HEK293 (cell line): ENCODE results near the gene HES3.

Source experiments
- CTCF ChIA-PET: fragments of 350-600 bp; formaldehyde crosslinking; extraction: SDS; loops from one replicate; lab custom pipeline; 2021; ENCODE audit warnings: antibody characterized with exemption; lab: Yijun Ruan, JAX
- POLR2A ChIA-PET: fragments of 300-600 bp; formaldehyde crosslinking; extraction: SDS; loops from one replicate; lab custom pipeline; 2020; ENCODE audit warnings: antibody characterized with exemption, inconsistent platforms; lab: Yijun Ruan, JAX
- H3K27ac ChIP-seq: fragments of 200-500 bp; sonication (Bioruptor generic); 2 replicates; pipeline ENCODE4 v1.5.1; 2014; ENCODE audit warnings: low read depth, low read length, control low read depth, inconsistent platforms; ENCODE audit errors: extremely low read depth
- H3K36me3 ChIP-seq, 2 experiments: fragments of 200-500 bp in 1 of 2; sonication (Bioruptor generic) in 1 of 2; 1 replicate in 1 of 2; 2 replicates in 1 of 2; pipeline ENCODE4 v1.5.1; 2014 to 2017; ENCODE audit warnings: inconsistent platforms in 2 of 2, low read length in 2 of 2; ENCODE audit not compliant: control insufficient read depth in 2 of 2, insufficient read depth in 1 of 2
- H3K4me1 ChIP-seq: fragments of 200-500 bp; sonication (Bioruptor generic); 2 replicates; pipeline ENCODE4 v1.5.1; 2014; ENCODE audit warnings: mild to moderate bottlenecking, low read length, inconsistent platforms; ENCODE audit not compliant: control insufficient read depth, insufficient read depth
- H3K4me3 ChIP-seq: 2 replicates; pipeline ENCODE4 v1.5.1; 2011; ENCODE audit warnings: low read depth, mild to moderate bottlenecking, control low read depth, low read length, moderate library complexity
- H3K9me3 ChIP-seq: fragments of 200-500 bp; sonication (Bioruptor generic); 2 replicates; pipeline ENCODE4 v1.5.1; 2014; ENCODE audit warnings: low read depth, low read length, inconsistent platforms; ENCODE audit not compliant: control insufficient read depth, insufficient read depth
- ATF2 ChIP-seq: fragments of 450-650 bp; formaldehyde crosslinking; IDR thresholded peaks from 2 replicates; pipeline ENCODE4 v1.5.1; 2016; ENCODE audit warnings: missing biosample characterization, missing genetic modification characterization, low read depth
- BCL11B ChIP-seq: fragments of 450-650 bp; formaldehyde crosslinking; IDR thresholded peaks from 2 replicates; pipeline ENCODE4 v1.5.1; 2016; ENCODE audit warnings: low read depth, missing biosample characterization, missing genetic modification characterization
- GFI1B ChIP-seq: fragments of 450-650 bp; formaldehyde crosslinking; IDR thresholded peaks from 2 replicates; pipeline ENCODE4 v1.5.1; 2016; ENCODE audit warnings: missing biosample characterization, missing genetic modification characterization
- KLF9 ChIP-seq: fragments of 450-650 bp; formaldehyde crosslinking; IDR thresholded peaks from 2 replicates; pipeline ENCODE4 v1.5.1; 2016; ENCODE audit warnings: missing biosample characterization, missing genetic modification characterization, low read depth
- MEIS1 ChIP-seq: sonication (generic); formaldehyde crosslinking; IDR thresholded peaks from 2 replicates; pipeline ENCODE4 v1.8.1; 2022; ENCODE audit warnings: missing genetic modification reagents, mild to moderate bottlenecking, borderline replicate concordance
- PRDM1 ChIP-seq: fragments of 450-650 bp; formaldehyde crosslinking; IDR thresholded peaks from 2 replicates; pipeline ENCODE4; 2016; ENCODE audit warnings: missing biosample characterization, missing genetic modification characterization
- RBAK ChIP-seq: fragments of 450-650 bp; formaldehyde crosslinking; IDR thresholded peaks from 2 replicates; pipeline ENCODE4 v1.5.1; 2016; ENCODE audit warnings: missing biosample characterization, missing genetic modification characterization
- SP2 ChIP-seq: fragments of 450-650 bp; formaldehyde crosslinking; IDR thresholded peaks from 2 replicates; pipeline ENCODE4 v1.5.1; 2016; ENCODE audit warnings: missing biosample characterization, missing genetic modification characterization
- TRIM28 ChIP-seq: IDR thresholded peaks from 2 replicates; pipeline ENCODE4 v1.6.1; 2011; ENCODE audit warnings: low read length, control low read depth, borderline replicate concordance
- ZBTB1 ChIP-seq: fragments of 450-650 bp; formaldehyde crosslinking; IDR thresholded peaks from 2 replicates; pipeline ENCODE4 v1.5.1; 2016; ENCODE audit warnings: missing biosample characterization, missing genetic modification characterization
- ZBTB11 ChIP-seq: fragments of 450-650 bp; formaldehyde crosslinking; conservative IDR thresholded peaks from 2 replicates; pipeline ENCODE4 v1.5.1; 2016; ENCODE audit warnings: low read depth, missing biosample characterization, missing genetic modification characterization
- ZBTB8A ChIP-seq: fragments of 450-650 bp; formaldehyde crosslinking; IDR thresholded peaks from 2 replicates; pipeline ENCODE4 v1.5.1; 2016; ENCODE audit warnings: missing biosample characterization, missing genetic modification characterization
- ZEB2 ChIP-seq: fragments of 450-650 bp; formaldehyde crosslinking; IDR thresholded peaks from 2 replicates; pipeline ENCODE4 v1.5.1; 2016; ENCODE audit warnings: missing biosample characterization, missing genetic modification characterization
- ZFHX2 ChIP-seq: fragments of 450-650 bp; formaldehyde crosslinking; conservative IDR thresholded peaks from 2 replicates; pipeline ENCODE4 v1.5.1; 2016; ENCODE audit warnings: missing biosample characterization, missing genetic modification characterization
- ZIC2 ChIP-seq: fragments of 450-650 bp; formaldehyde crosslinking; IDR thresholded peaks from 2 replicates; pipeline ENCODE4 v1.5.1; 2016; ENCODE audit warnings: missing biosample characterization, missing genetic modification characterization
- ZNF114 ChIP-seq: fragments of 450-650 bp; formaldehyde crosslinking; IDR thresholded peaks from 2 replicates; pipeline ENCODE4 v1.5.0; 2017; ENCODE audit warnings: missing biosample characterization, missing genetic modification characterization
- ZNF146 ChIP-seq: fragments of 450-650 bp; formaldehyde crosslinking; IDR thresholded peaks from 2 replicates; pipeline ENCODE4 v1.5.1; 2016; ENCODE audit warnings: missing biosample characterization, missing genetic modification characterization
- ZNF16 ChIP-seq: fragments of 450-650 bp; formaldehyde crosslinking; IDR thresholded peaks from 2 replicates; pipeline ENCODE4 v1.5.1; 2016; ENCODE audit warnings: low read depth, missing biosample characterization, missing genetic modification characterization
- ZNF335 ChIP-seq: fragments of 450-650 bp; formaldehyde crosslinking; conservative IDR thresholded peaks from 2 replicates; pipeline ENCODE4 v1.5.1; 2016; ENCODE audit warnings: missing biosample characterization, missing genetic modification characterization
- ZNF529 ChIP-seq: fragments of 450-650 bp; formaldehyde crosslinking; IDR thresholded peaks from 2 replicates; pipeline ENCODE4 v1.5.1; 2017; ENCODE audit warnings: missing genetic modification characterization, missing biosample characterization; ENCODE audit not compliant: insufficient replicate concordance
- ZNF585B ChIP-seq: fragments of 450-650 bp; formaldehyde crosslinking; IDR thresholded peaks from 2 replicates; pipeline ENCODE4 v1.5.1; 2016; ENCODE audit warnings: missing biosample characterization, missing genetic modification characterization
- ZNF654 ChIP-seq: fragments of 450-650 bp; formaldehyde crosslinking; IDR thresholded peaks from 2 replicates; pipeline ENCODE4 v1.5.1; 2016; ENCODE audit warnings: low read depth, missing biosample characterization, missing genetic modification characterization
- ZNF830 ChIP-seq: fragments of 450-650 bp; IDR thresholded peaks from 2 replicates; pipeline ENCODE4 v1.5.0; 2018; ENCODE audit warnings: missing biosample characterization, missing genetic modification characterization, low read depth, mild to moderate bottlenecking, moderate library complexity
- TF ChIP-seq, protein P1 (sequence below): fragments of 450-650 bp; formaldehyde crosslinking; IDR thresholded peaks from 2 replicates; pipeline ENCODE4 v1.5.1; 2016; ENCODE audit warnings: missing biosample characterization, missing genetic modification characterization
- TF ChIP-seq, protein P2 (sequence below): IDR thresholded peaks from 2 replicates; pipeline ENCODE4 v1.6.1; 2011; ENCODE audit warnings: mild to moderate bottlenecking, low read depth, low read length, borderline replicate concordance
- TF ChIP-seq, protein P3 (sequence below): fragments of 450-650 bp; formaldehyde crosslinking; IDR thresholded peaks from 2 replicates; pipeline ENCODE4 v1.5.1; 2016; ENCODE audit warnings: missing biosample characterization, missing genetic modification characterization

Gene HES3

GRCh38 chr1:6245869-6246496 lies 2.0 kb downstream of the HES3 start:
- H3K4me1 ChIP-seq, result no peaks in the 10 kb centered on the region; the same call in 1 of the 2 replicates
- CTCF ChIA-PET, result interaction anchor here (0.6 to 9.2 kb wide), 42 partner anchors 8 to 474 kb away, joined by 3 to 181 read pairs (median 6); partner anchors contain the start of genes HES2, ICMT and RNF207
- H3K9me3 ChIP-seq, result no peaks in the 10 kb centered on the region
- no peaks in the 10 kb centered on the region for H3K36me3 ChIP-seq
- POLR2A ChIA-PET, result interaction anchor here (0.6 to 1.6 kb wide), 2 partner anchors 11 to 95 kb away, joined by 3 to 13 read pairs; partner anchors contain the start of gene ICMT
- H3K27ac ChIP-seq, result no peak overlapping the region
- H3K4me3 ChIP-seq, result peak overlapping the region; percentile 20
- TF ChIP-seq, protein P1, sequence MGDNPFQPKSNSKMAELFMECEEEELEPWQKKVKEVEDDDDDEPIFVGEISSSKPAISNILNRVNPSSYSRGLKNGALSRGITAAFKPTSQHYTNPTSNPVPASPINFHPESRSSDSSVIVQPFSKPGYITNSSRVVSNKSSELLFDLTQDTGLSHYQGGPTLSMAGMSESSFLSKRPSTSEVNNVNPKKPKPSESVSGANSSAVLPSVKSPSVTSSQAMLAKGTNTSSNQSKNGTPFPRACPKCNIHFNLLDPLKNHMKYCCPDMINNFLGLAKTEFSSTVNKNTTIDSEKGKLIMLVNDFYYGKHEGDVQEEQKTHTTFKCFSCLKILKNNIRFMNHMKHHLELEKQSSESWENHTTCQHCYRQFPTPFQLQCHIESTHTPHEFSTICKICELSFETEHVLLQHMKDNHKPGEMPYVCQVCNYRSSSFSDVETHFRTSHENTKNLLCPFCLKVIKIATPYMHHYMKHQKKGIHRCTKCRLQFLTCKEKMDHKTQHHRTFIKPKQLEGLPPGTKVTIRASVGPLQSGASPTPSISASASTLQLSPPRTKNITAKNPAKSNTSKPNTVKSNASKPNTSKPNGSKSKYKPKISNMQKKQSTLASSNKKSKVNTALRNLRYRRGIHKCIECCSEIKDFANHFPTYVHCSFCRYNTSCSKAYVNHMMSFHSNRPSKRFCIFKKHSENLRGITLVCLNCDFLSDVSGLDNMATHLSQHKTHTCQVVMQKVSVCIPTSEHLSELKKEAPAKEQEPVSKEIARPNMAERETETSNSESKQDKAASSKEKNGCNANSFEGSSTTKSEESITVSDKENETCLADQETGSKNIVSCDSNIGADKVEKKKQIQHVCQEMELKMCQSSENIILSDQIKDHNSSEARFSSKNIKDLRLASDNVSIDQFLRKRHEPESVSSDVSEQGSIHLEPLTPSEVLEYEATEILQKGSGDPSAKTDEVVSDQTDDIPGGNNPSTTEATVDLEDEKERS (tag by site-specific recombination), result no peak
- TF ChIP-seq BCL11B (tag by site-specific recombination) (no peak), ZFHX2 (tag by site-specific recombination) (peak; percentile 5; the same call in 1 of the 2 replicates), ZNF654 (tag by site-specific recombination) (no peak), ZBTB1 (tag by site-specific recombination) (no peak), KLF9 (tag by site-specific recombination) (peak; percentile 68), GFI1B (no peak), ZBTB8A (tag by site-specific recombination) (no peak), MEIS1 (CRISPR knock-in tag) (no peak), ZNF830 (no peak), ZIC2 (tag by site-specific recombination) (peak; percentile 74), ATF2 (tag by site-specific recombination) (peak; percentile 68; the same call in 1 of the 2 replicates), ZNF585B (no peak), SP2 (tag by site-specific recombination) (peak; percentile 89), PRDM1 (tag by site-specific recombination) (no peak), ZBTB11 (tag by site-specific recombination) (peak; percentile 93), ZEB2 (tag by site-specific recombination) (no peak), ZNF16 (tag by site-specific recombination) (no peak), ZNF529 (tag by site-specific recombination) (no peak), ZNF114 (tag by site-specific recombination) (no peak), ZNF146 (tag by site-specific recombination) (no peak), RBAK (tag by site-specific recombination) (no peak), ZNF335 (tag by site-specific recombination) (peak; percentile 61), TRIM28 (no peak)
- TF ChIP-seq, protein P2, sequence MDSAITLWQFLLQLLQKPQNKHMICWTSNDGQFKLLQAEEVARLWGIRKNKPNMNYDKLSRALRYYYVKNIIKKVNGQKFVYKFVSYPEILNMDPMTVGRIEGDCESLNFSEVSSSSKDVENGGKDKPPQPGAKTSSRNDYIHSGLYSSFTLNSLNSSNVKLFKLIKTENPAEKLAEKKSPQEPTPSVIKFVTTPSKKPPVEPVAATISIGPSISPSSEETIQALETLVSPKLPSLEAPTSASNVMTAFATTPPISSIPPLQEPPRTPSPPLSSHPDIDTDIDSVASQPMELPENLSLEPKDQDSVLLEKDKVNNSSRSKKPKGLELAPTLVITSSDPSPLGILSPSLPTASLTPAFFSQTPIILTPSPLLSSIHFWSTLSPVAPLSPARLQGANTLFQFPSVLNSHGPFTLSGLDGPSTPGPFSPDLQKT, result no peak
- TF ChIP-seq, protein P3, sequence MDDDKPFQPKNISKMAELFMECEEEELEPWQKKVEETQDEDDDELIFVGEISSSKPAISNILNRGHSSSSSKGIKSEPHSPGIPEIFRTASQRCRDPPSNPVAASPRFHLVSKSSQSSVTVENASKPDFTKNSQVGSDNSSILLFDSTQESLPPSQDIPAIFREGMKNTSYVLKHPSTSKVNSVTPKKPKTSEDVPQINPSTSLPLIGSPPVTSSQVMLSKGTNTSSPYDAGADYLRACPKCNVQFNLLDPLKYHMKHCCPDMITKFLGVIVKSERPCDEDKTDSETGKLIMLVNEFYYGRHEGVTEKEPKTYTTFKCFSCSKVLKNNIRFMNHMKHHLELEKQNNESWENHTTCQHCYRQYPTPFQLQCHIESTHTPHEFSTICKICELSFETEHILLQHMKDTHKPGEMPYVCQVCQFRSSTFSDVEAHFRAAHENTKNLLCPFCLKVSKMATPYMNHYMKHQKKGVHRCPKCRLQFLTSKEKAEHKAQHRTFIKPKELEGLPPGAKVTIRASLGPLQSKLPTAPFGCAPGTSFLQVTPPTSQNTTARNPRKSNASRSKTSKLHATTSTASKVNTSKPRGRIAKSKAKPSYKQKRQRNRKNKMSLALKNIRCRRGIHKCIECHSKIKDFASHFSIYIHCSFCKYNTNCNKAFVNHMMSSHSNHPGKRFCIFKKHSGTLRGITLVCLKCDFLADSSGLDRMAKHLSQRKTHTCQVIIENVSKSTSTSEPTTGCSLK (tag by site-specific recombination), result no peak
